Heart left ventricle (tissue), 13 donors: Measurements from ENCODE around the gene BICD2.

Experiments used
- POLR2A ChIP-seq, 2 donors: fragments of 450-650 bp; IDR thresholded peaks; one replicate each; pipeline ENCODE4 v1.6.1; 2017; ENCODE audit warnings: antibody characterized with exemption in 2 of 2, mild to moderate bottlenecking in 2 of 2, moderate library complexity in 2 of 2
- TF ChIP-seq, protein P1 (sequence below), 12 donors: fragments of 200-600 bp; sonication (generic) in 4 of 12; IDR thresholded peaks; one replicate each; pipeline versions ENCODE4 v1.5.0 to v1.8.0; 2018 to 2022; ENCODE audit warnings: antibody characterized with exemption in 12 of 12, mild to moderate bottlenecking in 5 of 12
- donor health status: ischemic (EF 13 %, LVEDD 7.1; RV severe dilation, severe dysfunction).
- donor health status: DM: no; HTN: yes; CAD: no.
- donor health status: DM: no; HTN: no; CAD: no.
- donor health status: ischemic (EF 25% LVEDD 6.9; RV normal size, moderate dysfunction).
- donor health status: ischemic (EF 25% LVEDD 5.7; RV mildly dilated, moderate dysfunction).
- donor health status: ischemic (EF 35%, LVEDD 5.7; RV mildly dilated, moderate dysfunction).
- donor health status: nonischemic (EF 11% LVEDD 7.7; RV severe dilation, severe dysfunction).
- donor health status: DM: yes; HTN: yes; CAD: no.
- donor health status: PGD.
- donor health status: ischemic (EF 29% LVEDD 5.4; RV normal size, mild dysfunction).
- donor health status: nonischemic (EF 23%, LVEDD 6.1; RV moderate dilation, normal function).

DNA sequence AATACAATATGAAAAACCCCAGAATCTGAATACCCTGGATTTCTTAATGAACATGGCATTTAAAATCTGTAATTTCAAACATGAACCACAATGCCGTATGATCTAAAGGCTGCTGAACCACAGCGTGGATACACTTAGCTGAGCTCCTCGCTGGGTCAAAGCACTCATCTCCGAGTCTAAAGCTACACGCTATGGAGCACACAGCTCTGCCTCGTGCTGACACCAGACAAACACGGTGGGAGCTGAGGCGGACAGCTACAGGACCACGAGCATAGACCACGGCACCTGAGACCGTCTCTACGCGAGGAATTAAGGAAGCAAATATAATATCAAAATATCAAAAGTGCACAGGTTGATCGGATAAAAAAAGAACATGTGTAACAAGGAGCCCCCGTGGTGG is 51.9 kb downstream of the BICD2 start:
- TF ChIP-seq, protein P1, sequence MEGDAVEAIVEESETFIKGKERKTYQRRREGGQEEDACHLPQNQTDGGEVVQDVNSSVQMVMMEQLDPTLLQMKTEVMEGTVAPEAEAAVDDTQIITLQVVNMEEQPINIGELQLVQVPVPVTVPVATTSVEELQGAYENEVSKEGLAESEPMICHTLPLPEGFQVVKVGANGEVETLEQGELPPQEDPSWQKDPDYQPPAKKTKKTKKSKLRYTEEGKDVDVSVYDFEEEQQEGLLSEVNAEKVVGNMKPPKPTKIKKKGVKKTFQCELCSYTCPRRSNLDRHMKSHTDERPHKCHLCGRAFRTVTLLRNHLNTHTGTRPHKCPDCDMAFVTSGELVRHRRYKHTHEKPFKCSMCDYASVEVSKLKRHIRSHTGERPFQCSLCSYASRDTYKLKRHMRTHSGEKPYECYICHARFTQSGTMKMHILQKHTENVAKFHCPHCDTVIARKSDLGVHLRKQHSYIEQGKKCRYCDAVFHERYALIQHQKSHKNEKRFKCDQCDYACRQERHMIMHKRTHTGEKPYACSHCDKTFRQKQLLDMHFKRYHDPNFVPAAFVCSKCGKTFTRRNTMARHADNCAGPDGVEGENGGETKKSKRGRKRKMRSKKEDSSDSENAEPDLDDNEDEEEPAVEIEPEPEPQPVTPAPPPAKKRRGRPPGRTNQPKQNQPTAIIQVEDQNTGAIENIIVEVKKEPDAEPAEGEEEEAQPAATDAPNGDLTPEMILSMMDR (IDR thresholded peaks at IDR 0.05), result no peak
- no peak for TF ChIP-seq POLR2A (IDR thresholded peaks at IDR 0.05)
